ENCODE data around the gene CD36. TPM values are rescaled to one million over a fixed set of nuclear protein-coding genes. Genes with fewer than 3 reads are reported as not detected.

The CD36 gene
- total and polyA plus RNA-seq, 8 donors, result 132 to 533 (median 226) TPM

GRCh38 chr7:80634505-80634904 is 3.9 kb upstream of the CD36 start:
- Histone ChIP-seq H3K27ac (peak overlapping the region; percentile 51 to 71), H3K27me3 (no peaks in the 10 kb centered on the region), H3K4me1 (peaks cover 30 to 76% of the 10 kb centered on the region in 2 donors), H3K4me3 (no peak overlapping the region), H3K36me3 (no peaks in the 10 kb centered on the region), H3K9me3 (no peaks in the 10 kb centered on the region)
- no peak for TF ChIP-seq CTCF (IDR thresholded peaks at IDR 0.05)
- ATAC-seq, result peak; percentile 49
- intact Hi-C loops (cut with DNase I), result no loop called here
- peak in 2 of 4 donors; percentile 64 to 71 for DNase-seq

- Histone ChIP-seq H3K4me3 (no peak overlapping the region), H3K27me3 (no peaks in the 10 kb centered on the region), H3K36me3 (no peaks in the 10 kb centered on the region), H3K27ac (peak overlapping the region in 1 of 2 donors; percentile 71), H3K9me3 (no peaks in the 10 kb centered on the region), H3K4me1 (peaks cover 30 to 82% of the 10 kb centered on the region in 2 donors)
- intact Hi-C loops (cut with DNase I), result no loop called here
- DNase-seq, result no peak
- no peak for TF ChIP-seq CTCF (IDR thresholded peaks at IDR 0.05)
- no peak for ATAC-seq
These were observed 2.9 kb upstream of the CD36 start for GRCh38 chr7:80635533-80635932.

GRCh38 chr7:80635998-80636397 is 2.4 kb upstream of the CD36 start:
- intact Hi-C loops (cut with DNase I), result no loop called here
- Histone ChIP-seq H3K4me3 (no peak overlapping the region), H3K27ac (peak overlapping the region in 1 of 2 donors; percentile 71)

GRCh38 chr7:80636709-80637108 is 1.7 kb upstream of the CD36 start:
- no peak for TF ChIP-seq CTCF (IDR thresholded peaks at IDR 0.05)
- peaks cover 30 to 84% of the 10 kb centered on the region in 2 donors for H3K4me1 ChIP-seq
- peak overlapping the region; percentile 20 to 71 for H3K27ac ChIP-seq

More at GRCh38 chr7:80635998-80636397, 2.4 kb upstream of the CD36 start:
- TF ChIP-seq CTCF (IDR thresholded peaks at IDR 0.05), result no peak
- peak; percentile 27 for ATAC-seq
- H3K27me3 ChIP-seq, result no peaks in the 10 kb centered on the region
- no peaks in the 10 kb centered on the region for H3K9me3 ChIP-seq
- H3K4me1 ChIP-seq, result peaks cover 30 to 84% of the 10 kb centered on the region in 2 donors
- H3K36me3 ChIP-seq, result no peaks in the 10 kb centered on the region
- no peak for DNase-seq

GRCh38 chr7:80637454-80637853 is 988 bp upstream of the CD36 start:
- intact Hi-C loops (cut with DNase I), result no loop called here
- no peaks in the 10 kb centered on the region for H3K36me3 ChIP-seq
- H3K27me3 ChIP-seq, result no peaks in the 10 kb centered on the region
- H3K9me3 ChIP-seq, result no peaks in the 10 kb centered on the region
- DNase-seq (no peak), ATAC-seq (peak; percentile 25)
- H3K27ac ChIP-seq, result peak overlapping the region; percentile 20 to 71
- no peak for TF ChIP-seq CTCF (IDR thresholded peaks at IDR 0.05)
- H3K4me3 ChIP-seq, result no peak overlapping the region
- peaks cover 30 to 83% of the 10 kb centered on the region in 2 donors for H3K4me1 ChIP-seq

More at GRCh38 chr7:80636709-80637108, 1.7 kb upstream of the CD36 start:
- ATAC-seq, result peak; percentile 19
- Histone ChIP-seq H3K4me3 (no peak overlapping the region), H3K36me3 (no peaks in the 10 kb centered on the region), H3K9me3 (no peaks in the 10 kb centered on the region), H3K27me3 (no peaks in the 10 kb centered on the region)
- intact Hi-C loops (cut with DNase I), result no loop called here
- DNase-seq, result no peak
